Stimulated activated effector memory CD8-positive, alpha-beta T cell treated with anti-CD3 and anti-CD28 coated beads, Interleukin-12 subunit alpha, Interleukin-12 subunit beta, amount 100 ng/mL, for 72 hours (primary cell): Measurements from ENCODE around the gene TUFT1.

Experiments
- ATAC-seq: fragments of 150-1000 bp; cut with Tn5 transposase; 2 replicates; pipeline ENCODE4 v1.10.0; 2021
- DNase-seq, 2 donors: peaks; one replicate each; pipeline ENCODE4 v3.0.0; 2021 to 2022; ENCODE audit warnings: low spot score in 2 of 2
- H3K27ac Mint-ChIP-seq: one replicate; pipeline ENCODE4 v1.8.0; 2022; ENCODE audit warnings: mild to moderate bottlenecking, mixed read lengths
- H3K36me3 Mint-ChIP-seq: one replicate; pipeline ENCODE4 v1.8.0; 2022; ENCODE audit warnings: mild to moderate bottlenecking, mixed read lengths
- H3K4me1 Mint-ChIP-seq: one replicate; pipeline ENCODE4 v1.8.0; 2022; ENCODE audit warnings: mixed read lengths
- H3K4me3 Mint-ChIP-seq: one replicate; pipeline ENCODE4 v1.8.0; 2022; ENCODE audit warnings: mild to moderate bottlenecking, mixed read lengths
- H3K9me3 Mint-ChIP-seq: one replicate; pipeline ENCODE4 v1.8.0; 2022; ENCODE audit warnings: mixed read lengths

TUFT1 gene

DNA sequence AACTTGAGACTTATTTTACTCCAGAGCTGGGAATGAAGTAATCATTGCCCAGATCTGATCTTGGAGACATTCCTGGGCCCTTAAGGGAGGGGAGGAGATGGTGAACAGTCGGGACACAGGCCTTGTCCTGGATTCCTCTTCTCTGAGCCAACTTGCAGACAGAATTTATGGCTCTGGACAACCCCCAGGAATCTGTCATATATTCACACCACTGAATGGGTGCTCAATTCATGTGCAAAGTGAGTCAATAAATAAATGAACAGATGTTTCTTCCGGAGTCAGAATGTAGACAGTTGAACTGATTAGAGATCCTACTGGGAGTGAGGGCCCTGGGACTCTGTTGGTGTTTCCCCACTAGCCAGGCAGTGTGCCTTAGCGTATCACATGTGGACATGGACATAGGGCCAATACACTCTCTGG is 2.6 kb downstream of the TUFT1 start:
- H3K9me3 Mint-ChIP-seq, result no peaks in the 10 kb centered on the region
- no peak overlapping the region for H3K4me3 Mint-ChIP-seq
- H3K36me3 Mint-ChIP-seq, result peaks cover 6% of the 10 kb centered on the region
- peaks cover 30% of the 10 kb centered on the region for H3K4me1 Mint-ChIP-seq
- no peak for ATAC-seq
- no peak for DNase-seq
- no peak overlapping the region for H3K27ac Mint-ChIP-seq

DNA sequence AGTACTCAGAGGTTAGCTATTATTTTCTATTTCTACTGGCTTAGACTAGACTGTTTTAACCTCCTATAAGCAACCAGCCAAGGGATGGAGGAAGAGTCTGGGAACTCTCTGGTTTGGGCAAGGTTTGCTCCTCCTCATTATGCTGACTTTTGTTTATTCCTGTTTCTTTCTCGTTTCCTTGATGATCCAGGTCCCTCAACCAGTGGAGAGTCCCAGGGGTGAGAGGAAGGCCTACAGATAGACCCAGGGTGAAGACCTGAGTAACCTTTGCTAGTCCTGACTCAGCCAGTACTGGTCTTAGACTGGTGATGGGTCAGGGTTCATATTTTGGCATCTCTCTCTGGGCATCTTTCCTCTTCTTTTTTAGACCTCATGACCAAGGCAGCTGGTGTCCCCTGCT is 5.4 kb downstream of the TUFT1 start:
- ATAC-seq, result no peak
- Mint-ChIP-seq H3K4me3 (no peak overlapping the region), H3K36me3 (peaks cover 6% of the 10 kb centered on the region), H3K4me1 (peaks cover 21% of the 10 kb centered on the region), H3K27ac (no peak overlapping the region), H3K9me3 (no peaks in the 10 kb centered on the region)
- DNase-seq, result no peak

- ATAC-seq (no peak), DNase-seq (no peak)
- Mint-ChIP-seq H3K9me3 (no peaks in the 10 kb centered on the region), H3K4me1 (peaks cover 14% of the 10 kb centered on the region), H3K27ac (no peak overlapping the region), H3K36me3 (peaks cover 6% of the 10 kb centered on the region), H3K4me3 (no peak overlapping the region)
Measured at GRCh38 chr1:151546011-151546925, 6.2 kb downstream of the TUFT1 start.

GRCh38 chr1:151547119-151547899 is 7.2 kb downstream of the TUFT1 start:
- Mint-ChIP-seq H3K36me3 (no peaks in the 10 kb centered on the region), H3K4me1 (peaks cover 7% of the 10 kb centered on the region), H3K9me3 (no peaks in the 10 kb centered on the region), H3K4me3 (no peak overlapping the region), H3K27ac (no peak overlapping the region)
- peak; percentile 21 for ATAC-seq
- DNase-seq, result no peak

DNA sequence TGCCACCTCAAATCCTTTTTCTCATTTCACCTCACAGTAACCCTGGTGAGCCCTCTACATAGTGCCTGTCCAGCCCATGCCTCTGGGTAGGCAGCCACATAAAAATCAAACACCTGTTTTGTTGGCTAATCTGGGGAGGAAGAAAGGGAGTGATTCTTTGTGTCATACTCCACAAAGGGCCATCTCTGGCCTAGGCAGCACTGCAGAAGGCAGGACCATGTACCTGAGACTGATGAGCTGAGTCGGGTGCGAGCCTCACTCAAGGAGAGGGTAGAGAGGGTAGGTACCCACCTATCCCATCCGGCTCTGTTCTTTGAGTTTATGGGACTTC is 7.8 kb downstream of the TUFT1 start:
- Mint-ChIP-seq H3K4me1 (peaks cover 7% of the 10 kb centered on the region), H3K9me3 (no peaks in the 10 kb centered on the region), H3K36me3 (no peaks in the 10 kb centered on the region), H3K27ac (no peak overlapping the region), H3K4me3 (no peak overlapping the region)
- ATAC-seq (peak; percentile 11), DNase-seq (no peak)

DNA sequence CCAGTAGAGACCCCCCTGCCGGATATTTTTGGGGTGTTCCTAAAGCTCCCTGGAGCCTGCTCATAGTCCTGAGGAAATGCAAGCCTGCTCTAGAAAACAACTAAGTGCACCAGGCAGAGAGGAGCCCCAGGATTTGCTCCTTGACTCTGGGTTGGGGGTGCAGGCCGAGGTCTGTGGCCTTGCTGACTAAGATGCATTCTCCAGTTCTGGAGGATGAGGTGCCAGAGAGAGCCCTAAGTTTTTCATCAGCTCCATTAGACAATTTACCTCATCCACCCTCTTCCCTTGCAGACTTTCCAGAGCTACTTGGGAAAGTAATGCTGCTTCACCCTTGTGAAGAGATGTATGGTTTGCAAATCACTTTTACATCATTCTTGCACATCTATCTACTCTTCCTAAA is 9.1 kb downstream of the TUFT1 start:
- DNase-seq (no peak), ATAC-seq (no peak)
- H3K36me3 Mint-ChIP-seq, result no peaks in the 10 kb centered on the region
- H3K27ac Mint-ChIP-seq, result no peak overlapping the region
- H3K4me3 Mint-ChIP-seq, result no peak overlapping the region
- H3K4me1 Mint-ChIP-seq, result peaks cover 7% of the 10 kb centered on the region
- no peaks in the 10 kb centered on the region for H3K9me3 Mint-ChIP-seq

GRCh38 chr1:151553659-151554058 is 13.6 kb downstream of the TUFT1 start:
- DNase-seq (no peak), ATAC-seq (no peak)
- Mint-ChIP-seq H3K36me3 (peaks cover 6% of the 10 kb centered on the region), H3K4me3 (no peak overlapping the region), H3K9me3 (no peaks in the 10 kb centered on the region), H3K4me1 (no peaks in the 10 kb centered on the region), H3K27ac (no peak overlapping the region)

- H3K4me3 Mint-ChIP-seq, result no peak overlapping the region
- DNase-seq (no peak), ATAC-seq (no peak)
- no peaks in the 10 kb centered on the region for H3K9me3 Mint-ChIP-seq
- peaks cover 6% of the 10 kb centered on the region for H3K36me3 Mint-ChIP-seq
- H3K27ac Mint-ChIP-seq, result no peak overlapping the region
- H3K4me1 Mint-ChIP-seq, result no peaks in the 10 kb centered on the region
Measured at GRCh38 chr1:151556052-151556451, 15.9 kb downstream of the TUFT1 start.

GRCh38 chr1:151562661-151563060 is 22.6 kb downstream of the TUFT1 start:
- Mint-ChIP-seq H3K36me3 (peaks cover 2% of the 10 kb centered on the region), H3K4me1 (no peaks in the 10 kb centered on the region), H3K27ac (no peak overlapping the region)

GRCh38 chr1:151563376-151563775 is 23.3 kb downstream of the TUFT1 start:
- DNase-seq (no peak), ATAC-seq (no peak)
- H3K27ac Mint-ChIP-seq, result no peak overlapping the region
- H3K4me1 Mint-ChIP-seq, result no peaks in the 10 kb centered on the region
- no peaks in the 10 kb centered on the region for H3K9me3 Mint-ChIP-seq
- H3K36me3 Mint-ChIP-seq, result no peaks in the 10 kb centered on the region
- no peak overlapping the region for H3K4me3 Mint-ChIP-seq

More at GRCh38 chr1:151562661-151563060, 22.6 kb downstream of the TUFT1 start:
- no peaks in the 10 kb centered on the region for H3K9me3 Mint-ChIP-seq
- ATAC-seq, result no peak
- no peak for DNase-seq
- no peak overlapping the region for H3K4me3 Mint-ChIP-seq

GRCh38 chr1:151565502-151566189 is 25.5 kb downstream of the TUFT1 start:
- DNase-seq, result no peak
- Mint-ChIP-seq H3K4me1 (no peaks in the 10 kb centered on the region), H3K36me3 (no peaks in the 10 kb centered on the region), H3K9me3 (no peaks in the 10 kb centered on the region), H3K27ac (peak overlapping the region; percentile 27), H3K4me3 (no peak overlapping the region)
- no peak for ATAC-seq

DNA sequence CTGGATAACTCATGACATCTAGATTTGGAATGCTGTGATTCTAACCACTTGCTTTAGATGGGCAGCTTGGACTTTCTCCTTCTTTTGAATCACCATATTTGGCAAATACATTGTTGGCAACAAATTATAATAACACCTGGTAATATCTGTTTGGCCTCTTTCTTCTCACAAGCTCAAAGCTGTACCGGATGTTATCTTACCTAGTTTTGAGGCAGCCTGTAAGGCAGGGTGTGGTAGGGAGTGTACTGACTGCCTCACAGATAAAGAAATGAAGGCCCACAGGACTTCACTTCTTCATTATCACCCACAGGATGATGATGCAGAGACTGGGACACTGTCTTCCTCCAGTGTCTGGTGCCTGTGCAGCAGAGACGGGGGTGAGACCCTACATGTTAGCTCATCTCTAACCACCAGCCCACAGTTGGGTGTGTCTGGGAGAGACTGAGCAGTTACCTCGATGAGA is 28.5 kb downstream of the TUFT1 start:
- DNase-seq, result no peak
- peak; percentile 92 for ATAC-seq
- Mint-ChIP-seq H3K9me3 (no peaks in the 10 kb centered on the region), H3K4me3 (no peak overlapping the region), H3K4me1 (no peaks in the 10 kb centered on the region), H3K36me3 (no peaks in the 10 kb centered on the region), H3K27ac (no peak overlapping the region)

DNA sequence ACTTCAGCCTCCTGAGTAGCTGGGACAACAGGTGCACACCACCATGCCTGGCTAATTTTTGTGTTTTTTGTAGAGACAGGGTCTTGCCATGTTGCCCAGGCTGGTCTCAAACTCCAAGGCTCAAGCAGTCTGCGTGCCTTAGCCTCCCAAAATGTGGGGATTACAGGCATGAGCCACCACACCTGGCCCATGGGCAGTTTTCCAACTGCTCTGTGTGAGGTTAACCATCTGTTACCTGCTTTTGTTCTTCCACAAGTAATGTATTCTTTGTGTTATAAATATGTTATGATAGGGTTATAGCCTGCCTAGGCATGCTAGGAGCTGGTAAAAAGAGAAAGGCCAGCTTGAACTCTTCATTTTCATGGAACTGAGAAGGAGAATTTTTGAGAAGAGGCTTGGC is 30.7 kb downstream of the TUFT1 start:
- ATAC-seq (no peak), DNase-seq (no peak)
- Mint-ChIP-seq H3K36me3 (no peaks in the 10 kb centered on the region), H3K9me3 (no peaks in the 10 kb centered on the region), H3K4me1 (peaks cover 10% of the 10 kb centered on the region), H3K27ac (no peak overlapping the region), H3K4me3 (no peak overlapping the region)

DNA sequence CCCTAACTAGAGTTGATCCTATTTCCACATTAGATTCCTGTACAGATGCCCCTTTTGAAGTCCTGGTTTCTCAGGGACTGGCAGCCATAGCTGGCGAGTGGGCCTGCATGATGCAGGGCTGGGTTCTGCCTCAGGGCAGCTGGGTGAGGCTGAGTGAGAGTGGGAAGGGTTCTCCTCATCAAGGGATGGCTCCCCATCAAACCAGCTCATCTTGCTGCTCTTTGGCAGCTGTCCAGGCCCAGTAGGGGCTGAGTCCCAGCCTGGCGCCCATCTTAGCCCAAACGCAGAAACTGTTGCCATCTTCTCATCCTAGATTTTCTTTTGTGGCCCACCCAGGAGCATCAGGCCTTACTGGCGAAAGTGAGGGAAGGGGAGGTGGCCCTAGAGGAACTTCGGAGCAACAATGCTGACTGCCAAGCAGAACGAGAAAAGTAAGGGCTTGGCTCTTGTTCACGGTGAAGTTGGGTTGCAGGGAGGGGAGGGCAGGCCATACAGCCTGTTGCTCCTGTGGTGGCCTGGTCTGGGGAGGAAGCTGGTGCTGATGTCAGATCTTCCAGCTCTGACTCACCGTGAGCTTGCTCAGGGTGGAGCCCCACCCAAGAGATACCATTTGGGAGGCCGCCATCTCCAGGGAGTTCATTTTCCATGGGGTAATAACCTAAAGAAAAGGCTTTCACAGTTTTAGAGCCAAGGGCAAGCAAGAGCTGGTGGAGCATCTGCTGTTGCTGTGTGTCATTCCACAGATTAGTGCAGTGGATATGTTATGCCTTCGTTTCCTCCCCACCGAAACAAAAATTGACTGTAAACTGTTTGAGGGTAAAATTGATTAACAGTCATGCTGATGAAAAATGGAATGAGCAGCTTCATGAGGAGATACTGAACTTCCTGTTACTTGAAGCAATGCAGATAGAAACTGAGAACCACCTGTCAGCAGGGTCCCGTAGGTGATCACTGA is 34.7 kb downstream of the TUFT1 start:
- DNase-seq (peak in 1 of 2 donors; percentile 55), ATAC-seq (peak; percentile 92)
- H3K27ac Mint-ChIP-seq, result peak overlapping the region; percentile 64
- peaks cover 10% of the 10 kb centered on the region for H3K4me1 Mint-ChIP-seq
- no peaks in the 10 kb centered on the region for H3K9me3 Mint-ChIP-seq
- H3K4me3 Mint-ChIP-seq, result no peak overlapping the region
- peaks cover 5% of the 10 kb centered on the region for H3K36me3 Mint-ChIP-seq
